SK-N-SH (cell line): ENCODE data around the gene TP53BP2.

Source experiments
- CTCF ChIP-seq: fragments of 200-600 bp; sonication (generic); IDR thresholded peaks from 2 replicates; pipeline ENCODE4 v1.6.1; 2017; ENCODE audit warnings: antibody characterized with exemption, mild to moderate bottlenecking, moderate library complexity
- EP300 ChIP-seq, 2 experiments: IDR thresholded peaks; 2 replicates each; pipeline versions ENCODE4 v1.4.0 to v1.6.1; 2012; ENCODE audit warnings: borderline replicate concordance in 1 of 2, low read depth in 1 of 2, low read length in 1 of 2
- FOSL2 ChIP-seq: IDR thresholded peaks from 2 replicates; pipeline ENCODE4 v1.4.0; 2012; ENCODE audit warnings: low read depth, mild to moderate bottlenecking, moderate library complexity, borderline replicate concordance
- FOXM1 ChIP-seq: IDR thresholded peaks from 2 replicates; pipeline ENCODE4 v1.4.0; 2012; ENCODE audit warnings: low read depth, mild to moderate bottlenecking
- GATA2 ChIP-seq: sonication (generic); formaldehyde crosslinking; IDR thresholded peaks from 2 replicates; pipeline ENCODE4 v1.5.0; 2020; ENCODE audit warnings: mild to moderate bottlenecking, missing genetic modification reagents
- NRF1 ChIP-seq: IDR thresholded peaks from 2 replicates; pipeline ENCODE4 v1.6.1; 2012; ENCODE audit warnings: low read depth, mild to moderate bottlenecking, low read length
- POLR2AphosphoS5 ChIP-seq: IDR thresholded peaks from 2 replicates; pipeline ENCODE4 v1.6.1; 2012; ENCODE audit warnings: low read depth, low read length
- RXRA ChIP-seq: IDR thresholded peaks from 2 replicates; pipeline ENCODE4 v1.4.0; 2012; ENCODE audit warnings: low read depth, mild to moderate bottlenecking, borderline replicate concordance
- USF2 ChIP-seq: fragments of 150-350 bp; IDR thresholded peaks from 2 replicates; pipeline ENCODE4 v1.6.1; 2017; ENCODE audit warnings: antibody characterized with exemption, low read length, low read depth, borderline replicate concordance
- ZBTB33 ChIP-seq: IDR thresholded peaks from 2 replicates; pipeline ENCODE4 v1.4.0; 2012; ENCODE audit warnings: low read depth, borderline replicate concordance

GRCh38 chr1:223775711-223776074, 70.1 kb downstream of the TP53BP2 start:
- TF ChIP-seq NRF1 (no peak), USF2 (no peak), ZBTB33 (no peak), EP300 (IDR thresholded peaks at IDR 0.05; ENCODE audit: borderline replicate concordance in 1 of 2, low read depth in 1 of 2, low read length in 1 of 2) (no peak), GATA2 (CRISPR knock-in tag) (no peak), CTCF (no peak), FOSL2 (no peak), POLR2AphosphoS5 (no peak), RXRA (no peak), FOXM1 (no peak)
